Trophoblast cell (in vitro differentiated cells and primary cell): ENCODE results near the gene COBLL1.

ENCODE experiments used
- DNase-seq, 2 donors: peaks; one replicate each; pipeline ENCODE4 v3.0.0-alpha.2; 2016
- H2AFZ ChIP-seq: 2 replicates; pipeline ENCODE4 v1.6.1; 2013; ENCODE audit warnings: low read length, moderate library complexity, mild to moderate bottlenecking; ENCODE audit not compliant: insufficient read depth, poor library complexity
- H2AK5ac ChIP-seq: 2 replicates; pipeline ENCODE4 v1.6.1; 2013; ENCODE audit warnings: mild to moderate bottlenecking, low read length
- H2BK120ac ChIP-seq: 2 replicates; pipeline ENCODE4 v1.6.1; 2013; ENCODE audit warnings: low read length, mild to moderate bottlenecking, moderate library complexity; ENCODE audit not compliant: insufficient read depth, poor library complexity
- H2BK12ac ChIP-seq: 2 replicates; pipeline ENCODE4 v1.6.1; 2013; ENCODE audit warnings: mild to moderate bottlenecking, low read length, moderate library complexity
- H2BK5ac ChIP-seq: 2 replicates; pipeline ENCODE4 v1.6.1; 2013; ENCODE audit warnings: low read length, low read depth, moderate library complexity, mild to moderate bottlenecking; ENCODE audit not compliant: poor library complexity
- H3K14ac ChIP-seq: 2 replicates; pipeline ENCODE4 v1.6.1; 2013; ENCODE audit warnings: mild to moderate bottlenecking, low read length
- H3K18ac ChIP-seq: 2 replicates; pipeline ENCODE4 v1.6.1; 2013; ENCODE audit warnings: mild to moderate bottlenecking, low read length
- H3K23ac ChIP-seq: 2 replicates; pipeline ENCODE4 v1.6.1; 2013; ENCODE audit warnings: low read length
- H3K27ac ChIP-seq: 2 replicates; pipeline ENCODE4 v1.5.1; 2013; ENCODE audit warnings: low read depth, mild to moderate bottlenecking, inconsistent platforms, low read length, moderate library complexity
- H3K27me3 ChIP-seq: 2 replicates; pipeline ENCODE4 v1.6.1; 2013; ENCODE audit warnings: inconsistent platforms, mild to moderate bottlenecking, low read length, moderate library complexity; ENCODE audit not compliant: insufficient read depth
- H3K36me3 ChIP-seq, 2 experiments: 1 replicate in 1 of 2; 2 replicates in 1 of 2; pipeline ENCODE4 v1.6.1; 2013; ENCODE audit warnings: low read length in 2 of 2, mild to moderate bottlenecking in 2 of 2, moderate library complexity in 1 of 2; ENCODE audit not compliant: insufficient read depth in 2 of 2, control insufficient read depth in 1 of 2
- H3K4ac ChIP-seq: 2 replicates; pipeline ENCODE4 v1.6.1; 2013; ENCODE audit warnings: low read depth, mild to moderate bottlenecking, low read length, moderate library complexity
- H3K4me1 ChIP-seq, 2 experiments: 1 replicate in 1 of 2; 2 replicates in 1 of 2; pipeline ENCODE4 v1.6.1; 2013; ENCODE audit warnings: low read length in 2 of 2, mild to moderate bottlenecking in 2 of 2, moderate library complexity in 1 of 2; ENCODE audit not compliant: insufficient read depth in 2 of 2, control insufficient read depth in 1 of 2
- H3K4me2 ChIP-seq: 2 replicates; pipeline ENCODE4 v1.6.1; 2013; ENCODE audit warnings: inconsistent platforms, mild to moderate bottlenecking, low read length, moderate library complexity
- H3K4me3 ChIP-seq: 2 replicates; pipeline ENCODE4 v1.5.1; 2013; ENCODE audit warnings: mild to moderate bottlenecking, low read depth, low read length, inconsistent platforms
- H3K79me1 ChIP-seq: one replicate; pipeline ENCODE4 v1.6.1; 2013; ENCODE audit warnings: low read length
- H3K79me2 ChIP-seq: 2 replicates; pipeline ENCODE4 v1.6.1; 2013; ENCODE audit warnings: low read length, mild to moderate bottlenecking; ENCODE audit not compliant: control insufficient read depth, insufficient read depth, poor library complexity
- H3K9ac ChIP-seq: 2 replicates; pipeline ENCODE4 v1.6.1; 2013; ENCODE audit warnings: mild to moderate bottlenecking, low read length
- H3K9me3 ChIP-seq: 2 replicates; pipeline ENCODE4 v1.6.1; 2013; ENCODE audit warnings: low read depth, mild to moderate bottlenecking, control low read depth, inconsistent platforms, low read length; ENCODE audit not compliant: insufficient read depth
- H4K12ac ChIP-seq: 2 replicates; pipeline ENCODE4 v1.6.1; 2013; ENCODE audit warnings: low read depth, mild to moderate bottlenecking, low read length, moderate library complexity
- H4K8ac ChIP-seq: 2 replicates; pipeline ENCODE4 v1.6.1; 2013; ENCODE audit warnings: low read depth, mild to moderate bottlenecking, low read length, moderate library complexity
- H4K91ac ChIP-seq: one replicate; pipeline ENCODE4 v1.6.1; 2013; ENCODE audit warnings: low read depth, mild to moderate bottlenecking, low read length, moderate library complexity
- WGBS: extraction: QIAGEN DNeasy Blood & Tissue Kit; methylation state at CpG from one replicate; pipeline ENCODE4 v1.1.7; 2013; ENCODE audit warnings: missing lambda C conversion rate; ENCODE audit not compliant: insufficient read length, insufficient coverage; ENCODE audit errors: extremely low coverage; 5-methylcytosine and 5-hydroxymethylcytosine counted together

The COBLL1 gene

DNA sequence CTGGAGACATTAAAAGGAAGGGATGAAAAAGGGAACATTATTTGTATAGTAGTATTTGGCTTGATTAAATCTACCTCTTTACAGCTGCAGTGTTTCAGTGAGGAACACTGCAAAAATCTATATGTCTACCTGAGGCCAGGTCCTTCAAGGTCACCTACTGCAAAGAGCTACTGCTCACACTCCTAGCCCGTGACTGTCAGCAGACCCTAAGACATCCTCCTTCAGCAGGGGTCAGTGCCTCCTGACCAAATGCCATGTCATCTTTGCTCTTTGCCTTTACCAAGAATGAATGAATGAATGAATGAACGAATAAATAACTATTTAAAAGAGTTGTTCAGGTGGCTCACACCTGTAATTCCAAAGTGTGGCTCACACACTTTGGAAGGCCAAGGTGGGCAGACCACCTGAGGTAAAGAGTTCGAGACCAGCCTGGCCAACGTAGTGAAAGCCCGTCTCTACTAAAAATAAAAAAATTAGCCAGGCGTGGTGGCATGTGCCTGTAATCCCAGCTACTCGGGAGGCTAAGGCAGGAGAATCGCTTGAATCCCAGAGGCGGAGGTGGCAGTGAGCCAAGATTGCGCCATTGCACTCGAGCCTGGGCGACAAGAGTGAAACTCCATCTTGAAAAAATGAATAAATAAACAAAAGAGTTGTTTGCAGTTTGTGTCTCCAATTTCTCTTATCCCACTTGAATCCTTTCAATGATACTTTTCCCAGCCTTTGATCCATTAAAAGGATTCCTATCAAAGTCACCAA, 136.0 kb downstream of the COBLL1 start:
- Histone ChIP-seq H4K91ac (peak overlapping the region; percentile 54), H3K4me2 (no peak overlapping the region), H3K9me3 (no peaks in the 10 kb centered on the region), H2BK120ac (peak overlapping the region; percentile 66), H3K79me1 (peaks cover 7% of the 10 kb centered on the region), H4K12ac (no peak overlapping the region), H3K4me1 (peaks cover 5 to 6% of the 10 kb centered on the region in 2 experiments), H3K36me3 (peaks cover 2 to 4% of the 10 kb centered on the region in 2 experiments), H3K27ac (peak overlapping the region; percentile 29), H2AFZ (no peak overlapping the region), H3K4me3 (no peak overlapping the region), H3K18ac (no peak overlapping the region), H3K79me2 (no peaks in the 10 kb centered on the region), H2BK12ac (peak overlapping the region; percentile 81), H3K14ac (no peak overlapping the region), H4K8ac (peak overlapping the region; percentile 4), H3K9ac (no peak overlapping the region), H2AK5ac (no peak overlapping the region), H2BK5ac (no peak overlapping the region), H3K4ac (no peak overlapping the region), H3K27me3 (no peaks in the 10 kb centered on the region), H3K23ac (no peak overlapping the region)
- WGBS = no CpG with 5 or more reads among the region's 12 CpGs
- DNase-seq = no peak

DNA sequence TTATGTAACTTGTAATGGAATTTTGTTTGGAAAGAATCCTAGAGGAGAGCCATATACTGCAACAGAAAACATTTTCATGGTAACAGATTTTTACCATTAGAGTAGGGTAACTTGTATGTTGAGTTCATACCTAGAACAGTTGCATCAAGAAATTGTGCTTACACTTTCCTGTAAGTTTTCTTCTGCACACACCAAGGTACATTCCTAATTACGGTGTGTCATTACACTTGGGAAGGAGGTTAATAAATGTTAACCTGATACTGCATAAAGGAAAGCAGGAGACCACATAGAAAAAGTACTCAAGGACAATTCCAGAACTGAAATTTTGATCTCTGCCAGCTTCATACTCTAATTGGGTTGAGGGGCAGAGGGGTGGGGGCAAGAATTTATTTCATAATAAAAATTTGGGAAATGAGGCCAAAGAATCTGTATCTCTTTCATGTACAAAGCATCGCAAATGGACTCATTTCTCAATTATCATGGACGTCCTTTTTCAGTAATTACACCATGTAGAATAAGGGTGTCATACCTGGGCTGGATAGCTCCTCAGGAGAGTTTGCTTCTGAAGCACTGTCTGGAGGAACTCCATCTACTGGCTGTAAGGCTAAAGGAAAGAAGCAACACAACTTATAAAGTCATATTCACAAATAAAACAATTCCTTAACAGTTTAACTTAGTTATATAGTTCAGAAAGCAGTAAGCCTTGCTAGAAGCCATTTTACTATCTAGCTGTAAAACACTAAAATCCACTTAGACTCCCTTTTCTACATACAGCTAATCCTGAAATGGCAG, 137.5 kb downstream of the COBLL1 start:
- H2BK5ac ChIP-seq = no peak overlapping the region
- no peak overlapping the region for H4K91ac ChIP-seq
- no peak overlapping the region for H3K4ac ChIP-seq
- peaks cover 5 to 6% of the 10 kb centered on the region in 2 experiments for H3K4me1 ChIP-seq
- no peak overlapping the region for H3K18ac ChIP-seq
- no peak overlapping the region for H3K14ac ChIP-seq
- no peak overlapping the region for H4K8ac ChIP-seq
- H2AK5ac ChIP-seq = no peak overlapping the region
- H2AFZ ChIP-seq = no peak overlapping the region
- H3K9ac ChIP-seq = no peak overlapping the region
- peaks cover 2 to 4% of the 10 kb centered on the region in 2 experiments for H3K36me3 ChIP-seq
- no CpG with 5 or more reads among the region's 3 CpGs for WGBS
- H3K4me3 ChIP-seq = no peak overlapping the region
- H2BK120ac ChIP-seq = no peak overlapping the region
- no peak overlapping the region for H4K12ac ChIP-seq
- no peak overlapping the region for H3K27ac ChIP-seq
- no peak for DNase-seq
- no peaks in the 10 kb centered on the region for H3K27me3 ChIP-seq
- no peak overlapping the region for H3K4me2 ChIP-seq
- no peaks in the 10 kb centered on the region for H3K9me3 ChIP-seq
- H3K23ac ChIP-seq = no peak overlapping the region
- no peak overlapping the region for H2BK12ac ChIP-seq
- no peaks in the 10 kb centered on the region for H3K79me2 ChIP-seq
- peaks cover 7% of the 10 kb centered on the region for H3K79me1 ChIP-seq

DNA sequence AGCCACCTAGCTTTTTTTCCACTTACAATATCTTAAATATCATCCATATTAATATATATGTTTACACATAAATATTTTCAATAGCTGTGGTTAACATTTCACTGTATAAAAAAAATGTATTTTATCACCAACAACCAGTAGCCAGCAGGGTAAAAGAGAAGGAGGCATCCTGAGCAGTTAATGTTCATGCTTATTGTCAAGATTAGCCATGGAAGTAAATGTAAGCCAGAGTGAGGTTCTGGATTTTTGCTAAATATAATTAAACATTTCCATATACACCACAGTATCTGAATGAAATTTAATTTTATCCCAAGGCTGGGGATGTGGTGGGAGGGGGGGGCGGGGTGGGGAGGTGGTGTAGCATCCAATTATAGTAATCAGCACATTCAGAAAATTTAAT, 140.1 kb downstream of the COBLL1 start:
- H2BK5ac ChIP-seq = no peak overlapping the region
- H3K4me3 ChIP-seq = no peak overlapping the region
- H4K12ac ChIP-seq = no peak overlapping the region
- H4K8ac ChIP-seq = no peak overlapping the region
- H3K4me2 ChIP-seq = no peak overlapping the region
- H3K18ac ChIP-seq = no peak overlapping the region
- H2BK120ac ChIP-seq = no peak overlapping the region
- no peak overlapping the region for H3K4ac ChIP-seq
- H2BK12ac ChIP-seq = no peak overlapping the region
- H4K91ac ChIP-seq = no peak overlapping the region
- no peak overlapping the region for H2AK5ac ChIP-seq
- no peaks in the 10 kb centered on the region for H3K4me1 ChIP-seq
- H3K9me3 ChIP-seq = no peaks in the 10 kb centered on the region
- WGBS = no CpG with 5 or more reads among the region's 1 CpG
- DNase-seq = no peak
- H3K14ac ChIP-seq = no peak overlapping the region
- H3K79me2 ChIP-seq = no peaks in the 10 kb centered on the region
- H3K79me1 ChIP-seq = peaks cover 5% of the 10 kb centered on the region
- no peak overlapping the region for H2AFZ ChIP-seq
- no peak overlapping the region for H3K27ac ChIP-seq
- H3K23ac ChIP-seq = no peak overlapping the region
- no peaks in the 10 kb centered on the region for H3K27me3 ChIP-seq
- H3K36me3 ChIP-seq = peaks cover 2 to 4% of the 10 kb centered on the region in 2 experiments
- H3K9ac ChIP-seq = no peak overlapping the region

DNA sequence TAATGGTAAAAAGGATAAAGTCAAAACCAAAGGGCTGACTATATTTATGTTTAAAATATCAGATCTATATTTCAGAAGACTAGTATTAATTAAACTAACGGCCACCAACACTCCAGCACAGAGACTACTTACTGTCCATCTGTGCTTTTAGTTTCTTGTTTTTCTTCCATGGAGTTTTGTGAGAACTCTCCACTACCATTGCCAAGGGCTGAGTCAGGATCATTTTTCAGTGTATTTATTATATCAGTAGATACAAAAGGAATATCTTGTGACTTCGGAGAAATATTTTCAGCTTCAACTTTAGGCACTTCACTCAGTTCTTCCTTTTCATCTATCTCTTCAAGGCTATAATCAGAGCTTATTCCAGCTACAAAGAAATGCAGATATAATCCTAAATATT, 141.2 kb downstream of the COBLL1 start:
- peaks cover 2 to 3% of the 10 kb centered on the region in 2 experiments for H3K36me3 ChIP-seq
- no peak overlapping the region for H3K4me3 ChIP-seq
- H2AFZ ChIP-seq = no peak overlapping the region
- H4K12ac ChIP-seq = no peak overlapping the region
- no peak overlapping the region for H3K9ac ChIP-seq
- no peak overlapping the region for H3K27ac ChIP-seq
- H3K9me3 ChIP-seq = no peaks in the 10 kb centered on the region
- DNase-seq = no peak
- H2AK5ac ChIP-seq = no peak overlapping the region
- H3K79me1 ChIP-seq = peaks cover under 1% of the 10 kb centered on the region
- no peaks in the 10 kb centered on the region for H3K79me2 ChIP-seq
- no CpG with 5 or more reads among the region's 2 CpGs for WGBS
- H3K4me1 ChIP-seq = no peaks in the 10 kb centered on the region
- no peak overlapping the region for H3K14ac ChIP-seq
- H3K4ac ChIP-seq = no peak overlapping the region
- no peak overlapping the region for H2BK5ac ChIP-seq
- H3K18ac ChIP-seq = no peak overlapping the region
- H3K23ac ChIP-seq = no peak overlapping the region
- no peak overlapping the region for H2BK120ac ChIP-seq
- H3K27me3 ChIP-seq = no peaks in the 10 kb centered on the region
- H4K8ac ChIP-seq = no peak overlapping the region
- H2BK12ac ChIP-seq = no peak overlapping the region
- no peak overlapping the region for H3K4me2 ChIP-seq
- no peak overlapping the region for H4K91ac ChIP-seq
